ENCODE measurements around the gene RAB11FIP4. TPM values are rescaled to one million over a fixed set of nuclear protein-coding genes. Genes with fewer than 3 reads are reported as not detected.
A peak's percentile ranks its signal among the peaks of the same experiment; 100 is the strongest.

RAB11FIP4 gene
- total RNA-seq, 2 donors from 2014 or later, result 22.5 to 30.8 TPM

DNA sequence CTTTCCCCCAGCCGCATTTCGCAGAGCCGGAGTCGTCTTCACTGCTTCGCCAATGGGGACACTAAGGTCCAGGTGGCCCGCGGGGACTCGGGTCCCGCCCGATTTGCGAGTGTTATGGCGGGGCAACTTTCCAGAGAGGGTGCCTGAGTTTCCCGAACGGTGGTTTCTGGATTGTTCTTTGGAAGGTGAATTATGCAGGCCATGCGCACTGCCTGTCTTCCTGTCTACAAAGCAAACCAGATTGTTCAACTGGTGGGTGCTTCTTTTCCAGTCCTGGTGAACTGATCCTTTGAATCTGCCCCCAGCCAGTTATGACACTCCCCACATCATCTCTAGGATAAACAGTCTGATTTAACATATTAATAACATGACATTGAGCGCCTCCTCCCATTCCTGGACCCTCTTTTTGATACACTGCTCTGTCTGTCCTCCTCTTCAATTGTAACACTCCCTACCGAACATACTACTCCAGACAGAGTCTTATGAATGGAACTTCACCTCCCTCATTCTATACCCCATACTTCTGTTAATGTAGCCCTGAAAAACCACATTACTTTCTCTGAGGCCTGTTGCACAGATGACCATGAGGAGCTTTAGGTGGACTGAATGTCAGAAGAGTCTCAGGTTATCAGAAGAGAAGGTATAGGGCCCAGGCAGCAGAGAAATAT, 159.0 kb downstream of the RAB11FIP4 start:
- intact Hi-C loops (cut with DNase I), result no loop called here
- DNase-seq (ENCODE audit: low spot score), result no peak
- WGBS, result 11% methylated on average over 17 of the region's 17 CpGs
- H3K4me1 ChIP-seq (replicated peaks), result no peaks in the 10 kb centered on the region
- TF ChIP-seq POLR2AphosphoS5 (IDR thresholded peaks at IDR 0.05) (no peak), POLR2A (IDR thresholded peaks at IDR 0.05) (no peak)
- TF ChIP-seq, protein P1, sequence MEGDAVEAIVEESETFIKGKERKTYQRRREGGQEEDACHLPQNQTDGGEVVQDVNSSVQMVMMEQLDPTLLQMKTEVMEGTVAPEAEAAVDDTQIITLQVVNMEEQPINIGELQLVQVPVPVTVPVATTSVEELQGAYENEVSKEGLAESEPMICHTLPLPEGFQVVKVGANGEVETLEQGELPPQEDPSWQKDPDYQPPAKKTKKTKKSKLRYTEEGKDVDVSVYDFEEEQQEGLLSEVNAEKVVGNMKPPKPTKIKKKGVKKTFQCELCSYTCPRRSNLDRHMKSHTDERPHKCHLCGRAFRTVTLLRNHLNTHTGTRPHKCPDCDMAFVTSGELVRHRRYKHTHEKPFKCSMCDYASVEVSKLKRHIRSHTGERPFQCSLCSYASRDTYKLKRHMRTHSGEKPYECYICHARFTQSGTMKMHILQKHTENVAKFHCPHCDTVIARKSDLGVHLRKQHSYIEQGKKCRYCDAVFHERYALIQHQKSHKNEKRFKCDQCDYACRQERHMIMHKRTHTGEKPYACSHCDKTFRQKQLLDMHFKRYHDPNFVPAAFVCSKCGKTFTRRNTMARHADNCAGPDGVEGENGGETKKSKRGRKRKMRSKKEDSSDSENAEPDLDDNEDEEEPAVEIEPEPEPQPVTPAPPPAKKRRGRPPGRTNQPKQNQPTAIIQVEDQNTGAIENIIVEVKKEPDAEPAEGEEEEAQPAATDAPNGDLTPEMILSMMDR (IDR thresholded peaks at IDR 0.05), result no peak
- peak overlapping the region; percentile 90 to 91 for H3K27ac ChIP-seq
- H3K4me3 ChIP-seq, result peak overlapping the region; percentile 85 to 95
- H3K27me3 ChIP-seq (replicated peaks; ENCODE audit: insufficient read depth), result no peaks in the 10 kb centered on the region
- no peaks in the 10 kb centered on the region for H3K36me3 ChIP-seq
- no peaks in the 10 kb centered on the region for H3K9me3 ChIP-seq

DNA sequence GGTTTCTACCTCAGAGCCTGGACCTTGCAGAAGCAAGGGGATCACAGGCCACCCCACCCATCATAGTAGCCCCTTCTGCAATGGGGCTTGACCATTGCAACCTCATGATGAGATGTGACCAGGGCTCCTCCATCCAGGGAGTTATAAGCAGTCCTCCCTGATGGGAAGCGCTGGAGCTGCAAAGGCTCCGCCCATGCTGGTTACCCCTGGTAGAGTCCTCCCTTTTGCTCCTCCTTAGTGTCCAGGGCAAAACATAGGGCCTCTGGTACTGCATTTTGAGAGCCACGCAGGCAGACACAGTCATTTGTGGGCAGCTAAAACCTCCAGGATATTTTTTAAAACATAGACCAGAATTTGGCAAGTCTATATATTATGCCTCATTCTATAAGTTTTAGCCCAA, 161.1 kb downstream of the RAB11FIP4 start:
- no peaks in the 10 kb centered on the region for H3K27me3 ChIP-seq (replicated peaks; ENCODE audit: insufficient read depth)
- H3K36me3 ChIP-seq, result no peaks in the 10 kb centered on the region
- H3K9me3 ChIP-seq, result no peaks in the 10 kb centered on the region
- H3K4me1 ChIP-seq (replicated peaks), result no peaks in the 10 kb centered on the region
- no peak for DNase-seq (ENCODE audit: low spot score)
- TF ChIP-seq POLR2AphosphoS5 (IDR thresholded peaks at IDR 0.05) (no peak), POLR2A (IDR thresholded peaks at IDR 0.05) (no peak)
- TF ChIP-seq, protein P1 (IDR thresholded peaks at IDR 0.05), result no peak
- intact Hi-C loops (cut with DNase I), result no loop called here
- H3K27ac ChIP-seq, result no peak overlapping the region
- H3K4me3 ChIP-seq, result no peak overlapping the region
- 90% methylated on average over 3 of the region's 3 CpGs for whole genome bisulfite sequencing

DNA sequence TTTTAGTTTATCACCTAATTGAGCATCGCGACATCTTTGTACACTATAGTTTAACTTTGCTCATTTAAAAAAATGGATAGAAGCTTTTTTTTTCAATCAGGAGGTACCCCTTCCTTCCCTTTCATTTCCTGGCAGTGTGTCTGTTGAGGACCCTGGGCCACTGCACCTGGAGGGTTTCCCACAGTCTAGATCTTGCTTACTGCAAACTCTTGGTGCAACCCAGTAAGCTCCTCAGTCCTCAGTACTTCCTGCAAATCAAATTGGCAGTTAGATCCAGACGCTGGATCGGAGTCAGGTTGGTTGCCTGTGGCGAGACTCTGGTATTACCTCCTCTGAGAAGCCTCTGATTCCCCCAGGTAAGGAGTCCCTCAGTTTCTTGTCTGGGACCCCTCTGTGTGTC, 162.0 kb downstream of the RAB11FIP4 start:
- DNase-seq (ENCODE audit: low spot score), result no peak
- Histone ChIP-seq H3K4me3 (no peak overlapping the region), H3K27ac (no peak overlapping the region), H3K4me1 (replicated peaks) (no peaks in the 10 kb centered on the region), H3K36me3 (no peaks in the 10 kb centered on the region), H3K27me3 (replicated peaks; ENCODE audit: insufficient read depth) (no peaks in the 10 kb centered on the region), H3K9me3 (no peaks in the 10 kb centered on the region)
- TF ChIP-seq POLR2A (IDR thresholded peaks at IDR 0.05) (no peak), POLR2AphosphoS5 (IDR thresholded peaks at IDR 0.05) (no peak)
- TF ChIP-seq, protein P1 (IDR thresholded peaks at IDR 0.05), result no peak
- intact Hi-C loops (cut with DNase I), result no loop called here
- WGBS, result 96% methylated on average over 5 of the region's 5 CpGs

DNA sequence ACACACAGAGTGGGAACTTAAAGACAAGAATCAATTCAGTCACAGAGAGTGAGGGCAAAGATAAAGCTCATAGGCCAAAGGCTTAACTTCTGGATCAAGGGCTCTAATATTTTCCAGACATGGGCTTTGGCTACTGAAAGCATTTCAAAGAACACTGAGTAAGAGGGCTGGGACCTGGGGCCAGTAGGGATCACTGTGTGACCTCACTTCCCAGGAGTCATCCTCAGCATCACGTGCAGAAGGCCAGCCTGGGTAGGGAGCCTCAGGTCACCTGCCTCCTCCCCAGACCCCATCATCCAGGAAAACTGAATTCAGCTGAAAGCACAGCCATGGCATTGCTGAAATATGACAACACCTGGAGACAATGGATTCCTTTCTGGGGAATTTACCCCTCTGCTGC, 163.5 kb downstream of the RAB11FIP4 start:
- DNase-seq (ENCODE audit: low spot score), result no peak
- WGBS, result 85% methylated on average over 1 of the region's 1 CpG

More for the DNA sequence above, 163.5 kb downstream of the RAB11FIP4 start:
- TF ChIP-seq, protein P1 (IDR thresholded peaks at IDR 0.05), result no peak
- TF ChIP-seq POLR2A (IDR thresholded peaks at IDR 0.05) (no peak), POLR2AphosphoS5 (IDR thresholded peaks at IDR 0.05) (no peak)
- Histone ChIP-seq H3K4me3 (no peak overlapping the region), H3K27me3 (replicated peaks; ENCODE audit: insufficient read depth) (no peaks in the 10 kb centered on the region), H3K9me3 (no peaks in the 10 kb centered on the region), H3K4me1 (replicated peaks) (no peaks in the 10 kb centered on the region), H3K27ac (no peak overlapping the region), H3K36me3 (no peaks in the 10 kb centered on the region)
- intact Hi-C loops (cut with DNase I), result loop anchor here (5.0 kb wide), 2 partner anchors 187 to 302 kb away; partner anchors contain the start of gene COPRS

Data from prostate gland (tissue), 2 donors.